NCI-H2029 (cell line): ENCODE data around the gene PCA3.
"Not testable (repeated sequence)": the region's sequence is repeated elsewhere in the genome, so short reads cannot be mapped to it uniquely, and the experiment has no call there.

Experiments
- DNase-seq: peaks from one replicate; lab custom pipeline; 2025; lab: John Stamatoyannopoulos, UW

Gene PCA3

DNA sequence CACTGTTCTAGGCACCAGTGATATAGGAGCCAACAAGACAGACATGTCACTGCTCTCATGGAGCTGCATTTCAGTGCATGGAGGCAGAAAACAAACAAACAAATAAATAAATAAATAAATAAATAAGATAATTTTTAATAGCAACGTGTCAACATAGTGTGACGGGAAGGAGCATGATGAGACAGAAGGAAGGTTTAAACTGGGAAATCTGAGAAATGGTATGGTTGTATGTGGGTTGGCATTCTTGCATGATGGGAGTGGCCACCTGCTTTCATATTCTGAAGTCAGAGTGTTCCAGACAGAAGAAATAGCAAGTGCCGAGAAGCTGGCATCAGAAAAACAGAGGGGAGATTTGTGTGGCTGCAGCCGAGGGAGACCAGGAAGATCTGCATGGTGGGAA is at the start of gene PCA3:
Gene PCA3 (plus strand): TSS at position 301 of the 400 bp plus-strand sequence.
- DNase-seq: no peak

DNA sequence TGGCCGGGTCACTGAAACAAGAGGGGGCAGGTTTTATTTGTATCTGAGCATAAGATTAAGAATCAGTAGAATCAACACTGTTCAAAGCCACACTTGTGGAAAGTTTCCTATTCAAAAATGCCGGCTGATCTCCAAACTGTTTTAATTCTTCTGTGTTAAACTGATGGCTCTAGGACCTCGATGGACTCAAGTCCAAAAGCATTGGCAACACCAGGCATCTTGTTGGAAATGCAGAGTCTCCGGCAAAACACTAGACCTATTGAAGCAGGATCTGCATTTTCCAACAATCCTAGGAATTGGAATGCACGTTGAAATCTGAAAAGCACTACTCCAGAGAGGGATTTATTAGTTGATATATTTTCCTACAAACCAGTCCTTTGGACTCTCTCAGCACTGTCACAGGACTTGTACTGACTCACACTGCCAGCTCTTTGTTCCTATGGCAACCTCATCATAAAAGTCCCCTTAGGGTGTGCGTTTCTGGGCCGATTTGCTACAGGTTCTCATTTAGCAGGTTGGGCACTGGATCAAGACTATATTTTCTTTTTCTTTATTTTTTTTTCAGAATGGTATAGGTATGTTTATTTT is 48.1 kb upstream of the PCA3 start:
- DNase-seq: peak; percentile 43

DNA sequence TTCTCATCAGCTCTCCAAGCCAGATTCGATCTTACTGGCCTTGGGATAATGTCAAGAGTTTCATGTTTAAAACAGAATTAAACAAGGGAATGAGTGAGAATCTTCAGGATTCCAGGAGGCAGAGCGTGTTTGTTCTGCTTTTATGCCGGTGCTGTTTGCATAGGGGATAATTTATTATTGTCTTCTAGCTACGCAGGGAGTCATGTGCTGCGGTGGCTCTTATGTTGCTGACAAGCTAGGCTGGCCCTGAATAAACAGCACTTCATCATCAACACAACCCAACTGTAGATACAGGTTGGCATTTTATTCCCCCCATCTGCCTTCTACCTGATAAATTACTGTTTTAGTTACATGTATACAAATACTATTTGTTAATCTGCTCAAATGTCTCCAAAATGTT is 47.1 kb upstream of the PCA3 start:
- DNase-seq: peak; percentile 91

GRCh38 chr9:76717613-76718012 is 46.6 kb upstream of the PCA3 start:
- peak; percentile 42 for DNase-seq

DNA sequence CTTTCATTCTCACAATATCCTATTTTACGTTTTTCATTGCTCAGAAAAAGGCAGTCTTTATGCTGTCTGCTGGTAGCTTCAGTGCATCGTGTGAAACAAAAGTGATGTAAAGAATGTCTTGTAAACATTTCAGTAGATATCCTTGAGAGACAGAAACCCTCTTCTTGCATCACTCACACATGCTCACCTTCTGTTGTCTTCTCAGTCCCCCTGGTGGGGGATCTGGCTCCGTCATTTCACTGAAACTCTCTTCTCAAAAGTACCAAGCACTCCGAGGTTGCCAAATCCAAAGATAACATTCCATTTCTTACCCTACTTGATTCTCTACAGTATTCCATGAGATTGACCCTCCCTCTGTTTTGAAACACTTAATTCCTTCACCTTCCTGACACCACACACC is 46.1 kb upstream of the PCA3 start:
- no peak for DNase-seq

DNA sequence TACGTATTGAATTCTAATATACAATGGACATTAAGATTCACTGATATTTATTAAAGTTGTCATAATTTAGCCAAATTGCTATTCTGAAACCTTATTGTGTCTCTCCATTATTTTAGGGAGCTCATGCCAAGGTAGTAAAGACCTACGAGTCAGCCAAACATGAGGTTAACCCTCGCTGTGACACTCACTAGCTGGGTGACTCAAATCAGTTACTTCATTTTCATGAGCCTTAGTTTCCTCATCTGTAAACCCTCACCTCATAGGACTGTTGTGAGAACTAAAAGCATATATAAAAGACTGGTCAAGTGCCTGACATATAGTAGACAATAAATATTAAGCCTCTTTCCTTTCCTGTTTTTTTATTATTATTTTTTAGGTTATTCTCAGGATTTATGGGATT is 44.0 kb upstream of the PCA3 start:
- DNase-seq: no peak

DNA sequence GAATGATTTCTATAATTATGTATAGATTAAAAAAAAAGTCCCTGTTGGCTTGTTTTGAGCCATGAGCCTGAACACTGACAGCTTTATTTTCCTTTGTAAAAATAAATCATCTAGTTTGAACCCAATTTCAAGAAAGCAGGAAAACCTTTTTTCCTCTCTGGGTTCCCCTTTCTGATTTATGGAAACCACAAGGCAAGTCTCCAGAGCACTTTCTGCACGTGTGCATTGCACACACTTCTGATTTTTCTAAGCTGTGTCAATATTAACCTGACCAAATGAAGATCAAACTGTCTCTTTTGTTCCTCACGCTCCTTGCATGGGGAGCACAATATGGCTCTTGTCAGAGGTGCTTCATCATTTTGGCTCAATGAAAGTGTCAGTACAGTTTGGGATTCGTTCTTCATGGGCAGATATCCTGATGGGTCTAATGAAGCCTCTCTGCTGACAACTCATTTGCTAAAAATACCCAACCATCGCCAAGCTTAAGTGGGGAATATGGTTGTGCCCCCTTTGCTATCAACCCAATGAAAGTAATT is 39.2 kb upstream of the PCA3 start:
- DNase-seq: peak; percentile 14

GRCh38 chr9:76725885-76726284 is 38.4 kb upstream of the PCA3 start:
- peak; percentile 51 for DNase-seq

GRCh38 chr9:76729116-76729515 is 35.1 kb upstream of the PCA3 start:
- DNase-seq: no peak

DNA sequence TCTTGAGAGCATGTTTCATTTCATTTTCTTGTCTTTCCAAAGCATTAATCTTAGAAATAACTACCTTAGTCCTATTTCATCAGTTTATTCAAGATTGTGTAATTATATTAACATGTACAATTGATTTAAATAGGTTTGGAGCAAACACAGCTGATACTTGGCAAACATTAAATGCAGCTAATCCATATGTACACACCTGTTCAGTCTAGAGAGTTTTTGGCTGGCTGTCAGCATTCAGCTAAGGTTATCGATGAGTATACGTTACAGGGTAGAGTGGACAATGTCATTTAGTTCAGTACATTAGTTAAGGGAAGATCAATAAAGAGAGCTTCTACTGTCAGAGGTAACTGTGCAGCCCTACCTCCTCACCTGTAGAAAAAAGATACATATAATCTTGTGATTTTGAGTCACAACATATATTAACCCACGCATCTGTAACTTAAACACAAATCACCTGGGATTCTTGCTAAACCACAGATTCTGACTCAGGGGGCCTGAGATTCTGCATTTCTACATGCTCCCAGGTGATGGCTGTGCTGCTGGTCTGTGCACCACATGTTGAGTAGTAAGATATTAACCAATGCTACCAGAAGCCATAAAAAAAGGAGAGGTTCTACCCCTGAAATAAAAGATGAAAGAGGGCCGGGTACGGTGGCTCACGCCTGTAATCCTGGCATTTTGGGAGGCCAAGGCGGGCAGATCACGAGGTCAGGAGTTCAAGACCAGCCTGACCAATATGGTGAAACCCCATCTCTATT is 34.1 kb upstream of the PCA3 start:
- peak; percentile 36 for DNase-seq

DNA sequence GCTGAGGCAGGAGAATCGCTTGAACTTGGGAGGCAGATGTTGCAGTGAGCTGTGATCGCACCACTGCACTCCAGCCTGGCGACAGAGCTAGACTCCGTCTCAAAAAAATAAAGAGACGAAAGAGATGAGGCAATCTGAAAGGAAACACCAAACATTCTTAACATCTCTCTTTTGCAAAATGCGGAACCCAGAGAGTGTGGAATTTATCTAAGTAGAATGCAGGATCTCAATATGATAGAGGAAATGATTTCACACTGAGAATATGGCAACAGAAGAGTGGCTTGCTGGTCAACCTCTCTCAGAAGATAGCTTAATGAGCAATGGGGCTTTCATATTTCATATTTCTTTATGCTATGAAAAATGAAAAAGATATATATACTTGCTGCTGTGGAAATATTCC is 33.4 kb upstream of the PCA3 start:
- DNase-seq: no peak

- DNase-seq: no peak
Observed at GRCh38 chr9:76732341-76732958, 31.8 kb upstream of the PCA3 start.

- no peak for DNase-seq
Observed at GRCh38 chr9:76733096-76733495, 31.1 kb upstream of the PCA3 start.

GRCh38 chr9:76734716-76735115 is 29.5 kb upstream of the PCA3 start:
- no peak for DNase-seq

DNA sequence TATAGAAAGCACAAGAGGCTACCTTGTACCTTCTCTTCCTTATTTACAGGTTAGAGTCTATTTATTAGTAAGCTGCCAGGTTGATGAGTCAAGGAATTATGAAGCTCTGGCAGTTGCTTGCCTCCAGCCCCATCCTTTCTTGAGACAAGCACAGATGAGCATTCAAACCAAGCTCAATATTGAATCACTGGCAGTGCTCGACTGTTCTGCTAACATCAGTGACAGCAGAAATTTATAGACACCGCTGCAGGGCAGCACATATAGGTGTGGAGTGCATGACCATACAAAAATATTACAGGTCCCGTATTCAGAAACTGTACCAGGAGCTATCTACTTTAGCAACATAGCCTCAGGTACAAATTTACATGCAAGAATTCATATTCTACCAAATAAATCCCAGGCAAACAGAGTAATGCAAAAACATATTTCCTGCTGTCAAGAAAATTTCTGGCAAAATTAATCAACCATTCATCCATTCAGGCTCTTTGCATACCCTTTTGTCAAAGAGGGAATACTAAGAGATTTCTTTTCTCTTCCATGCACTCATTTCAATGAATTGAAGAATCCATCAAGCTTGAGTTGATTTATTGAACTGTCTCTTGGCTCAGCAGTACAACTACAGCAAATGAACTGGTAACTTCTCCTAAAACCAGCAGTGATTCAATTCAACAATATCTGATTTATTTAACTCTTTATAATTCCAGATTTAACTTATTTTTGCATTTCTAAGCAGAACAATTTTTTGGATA is 26.9 kb upstream of the PCA3 start:
- DNase-seq: no peak

DNA sequence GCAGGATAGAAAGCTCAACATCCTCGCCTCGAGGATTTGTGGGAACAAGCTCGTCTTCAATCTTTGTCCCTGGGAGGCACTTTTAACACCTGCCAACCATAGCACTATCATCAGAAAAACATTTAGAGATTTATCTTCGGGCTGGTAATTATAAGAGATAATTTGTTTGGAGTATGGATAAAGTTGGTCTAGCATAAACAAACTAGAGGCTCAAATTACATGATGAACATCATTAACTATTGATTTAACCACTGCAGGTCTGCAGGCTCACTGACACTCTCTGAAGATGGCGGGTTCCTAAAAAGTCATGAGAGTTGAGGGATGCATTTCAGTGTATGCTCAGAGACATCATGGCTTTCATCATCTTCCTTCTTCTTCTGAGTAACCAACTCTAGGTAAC is 25.8 kb upstream of the PCA3 start:
- no peak for DNase-seq

DNA sequence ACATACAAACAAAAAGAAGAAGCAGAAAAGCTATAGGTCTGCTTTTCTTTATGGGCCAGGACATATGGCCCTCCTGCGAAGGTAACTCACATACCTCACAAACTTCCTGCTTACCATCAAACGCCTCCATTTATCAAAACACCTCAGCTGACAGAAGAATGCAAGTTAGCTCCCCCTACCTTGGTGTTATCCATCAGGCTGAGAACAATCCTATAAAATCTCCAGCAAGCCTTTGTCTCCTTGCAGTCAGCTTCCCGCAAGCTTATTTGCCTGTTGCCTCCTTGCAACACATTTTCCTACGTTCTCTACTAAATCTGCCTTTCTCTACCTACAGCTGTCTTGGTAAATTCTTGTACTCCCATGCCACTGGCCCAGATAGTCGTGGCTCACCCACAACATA is 22.7 kb upstream of the PCA3 start:
- no peak for DNase-seq

GRCh38 chr9:76742890-76743289 is 21.3 kb upstream of the PCA3 start:
- DNase-seq: not testable (repeated sequence)

- DNase-seq: no peak
Observed at GRCh38 chr9:76743931-76744330, 20.3 kb upstream of the PCA3 start.

DNA sequence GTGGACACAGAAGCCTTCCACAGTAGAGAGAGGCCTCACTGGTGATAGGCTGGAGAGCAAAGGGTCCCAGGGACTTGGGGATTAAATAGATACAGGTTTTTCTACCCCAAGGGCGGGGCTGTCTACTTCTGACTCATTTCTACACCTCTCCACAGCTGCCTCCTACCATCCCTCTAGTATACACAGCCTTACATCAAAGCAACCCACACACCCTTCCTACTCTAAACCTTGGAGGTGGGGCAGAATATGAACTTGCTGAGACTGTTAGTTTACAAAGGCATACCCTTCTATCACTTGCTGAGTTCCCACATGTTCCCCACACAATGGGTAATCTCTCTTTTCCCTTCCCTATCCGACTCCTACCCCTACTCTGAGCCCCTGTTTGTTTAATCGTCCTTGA is 19.9 kb upstream of the PCA3 start:
- no peak for DNase-seq

DNA sequence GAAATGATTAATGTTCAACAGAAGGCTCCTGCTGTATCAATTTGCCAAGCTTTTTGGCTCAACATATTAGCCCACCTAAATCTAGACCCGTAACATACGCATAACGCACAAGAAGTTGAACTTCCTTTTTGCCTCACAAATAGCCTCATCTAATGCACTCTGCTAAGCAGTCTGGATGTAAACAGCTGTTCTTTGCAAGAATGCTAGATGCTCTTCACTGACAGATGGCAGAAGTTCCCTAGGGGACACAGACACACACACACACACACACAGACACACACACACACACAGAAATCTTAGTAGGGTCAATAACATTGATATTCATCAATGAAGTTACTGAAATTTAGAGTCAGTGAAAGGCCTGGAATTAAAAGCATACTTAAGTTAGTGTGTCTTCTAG is 13.2 kb upstream of the PCA3 start:
- no peak for DNase-seq

DNA sequence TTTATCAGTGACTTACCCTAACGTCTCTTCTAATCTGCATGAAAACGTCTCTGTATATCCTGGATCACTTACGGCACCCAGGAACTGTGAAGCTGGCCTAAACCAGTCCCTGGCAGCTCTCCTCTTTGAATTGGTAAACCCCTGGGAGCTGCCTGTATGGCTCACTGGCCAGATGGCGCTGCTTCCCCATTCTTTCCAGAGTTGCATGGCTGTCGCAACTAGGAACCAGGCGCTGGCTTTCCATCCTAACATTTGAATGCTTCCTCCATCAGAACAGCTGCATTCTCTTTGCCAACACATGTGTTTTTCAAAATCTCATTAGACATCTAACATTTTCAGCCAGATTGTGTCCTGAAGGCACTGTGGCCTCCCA is 8.0 kb upstream of the PCA3 start:
- DNase-seq: peak; percentile 76
